ENCODE measurements around the gene ATG101. TPM values are rescaled to one million over a fixed set of nuclear protein-coding genes. Genes with fewer than 3 reads are reported as not detected.

The ATG101 gene
- total and polyA plus RNA-seq, 2 of the 13 experiments (the other 11 are each of a cell fraction or from before 2014, with no cell fraction given) = 58.2 to 67.7 TPM

DNA sequence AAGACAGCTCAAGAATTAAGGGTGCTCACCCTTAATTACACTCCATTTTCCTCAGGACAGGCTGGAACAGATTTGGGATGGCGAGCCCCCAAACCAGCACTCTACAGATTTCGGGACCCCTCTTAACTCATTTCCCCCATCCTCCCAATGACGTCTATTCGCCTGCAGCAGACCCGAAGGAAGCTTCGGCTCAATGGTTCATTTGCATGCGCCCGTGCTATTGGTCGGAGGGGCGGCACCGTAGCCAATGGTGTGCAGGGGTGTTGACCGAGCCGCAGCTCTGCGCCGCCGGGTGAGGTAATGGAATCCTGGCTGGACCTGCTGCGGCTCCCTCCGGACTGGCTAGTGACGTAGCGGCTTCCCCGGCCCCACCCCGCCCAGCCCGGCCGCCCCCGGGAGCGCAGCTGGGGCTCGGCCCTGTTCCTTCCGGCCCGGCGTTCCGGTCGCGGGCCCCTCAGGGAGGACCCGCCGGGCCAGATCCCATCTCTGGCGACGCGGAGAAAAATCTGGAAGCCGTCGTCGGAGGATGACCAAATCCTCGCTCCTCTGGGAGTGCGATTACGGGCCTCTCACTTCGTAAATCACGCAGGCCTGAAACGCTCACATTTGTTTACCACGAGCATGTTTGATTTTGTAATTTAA lies 36.9 kb upstream of the ATG101 start (continued):
- TF ChIP-seq, protein P1, sequence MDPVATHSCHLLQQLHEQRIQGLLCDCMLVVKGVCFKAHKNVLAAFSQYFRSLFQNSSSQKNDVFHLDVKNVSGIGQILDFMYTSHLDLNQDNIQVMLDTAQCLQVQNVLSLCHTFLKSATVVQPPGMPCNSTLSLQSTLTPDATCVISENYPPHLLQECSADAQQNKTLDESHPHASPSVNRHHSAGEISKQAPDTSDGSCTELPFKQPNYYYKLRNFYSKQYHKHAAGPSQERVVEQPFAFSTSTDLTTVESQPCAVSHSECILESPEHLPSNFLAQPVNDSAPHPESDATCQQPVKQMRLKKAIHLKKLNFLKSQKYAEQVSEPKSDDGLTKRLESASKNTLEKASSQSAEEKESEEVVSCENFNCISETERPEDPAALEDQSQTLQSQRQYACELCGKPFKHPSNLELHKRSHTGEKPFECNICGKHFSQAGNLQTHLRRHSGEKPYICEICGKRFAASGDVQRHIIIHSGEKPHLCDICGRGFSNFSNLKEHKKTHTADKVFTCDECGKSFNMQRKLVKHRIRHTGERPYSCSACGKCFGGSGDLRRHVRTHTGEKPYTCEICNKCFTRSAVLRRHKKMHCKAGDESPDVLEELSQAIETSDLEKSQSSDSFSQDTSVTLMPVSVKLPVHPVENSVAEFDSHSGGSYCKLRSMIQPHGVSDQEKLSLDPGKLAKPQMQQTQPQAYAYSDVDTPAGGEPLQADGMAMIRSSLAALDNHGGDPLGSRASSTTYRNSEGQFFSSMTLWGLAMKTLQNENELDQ (CRISPR knock-in tag; IDR thresholded peaks at IDR 0.05; ENCODE audit: borderline replicate concordance) = no peak
- TF ChIP-seq, protein P2, sequence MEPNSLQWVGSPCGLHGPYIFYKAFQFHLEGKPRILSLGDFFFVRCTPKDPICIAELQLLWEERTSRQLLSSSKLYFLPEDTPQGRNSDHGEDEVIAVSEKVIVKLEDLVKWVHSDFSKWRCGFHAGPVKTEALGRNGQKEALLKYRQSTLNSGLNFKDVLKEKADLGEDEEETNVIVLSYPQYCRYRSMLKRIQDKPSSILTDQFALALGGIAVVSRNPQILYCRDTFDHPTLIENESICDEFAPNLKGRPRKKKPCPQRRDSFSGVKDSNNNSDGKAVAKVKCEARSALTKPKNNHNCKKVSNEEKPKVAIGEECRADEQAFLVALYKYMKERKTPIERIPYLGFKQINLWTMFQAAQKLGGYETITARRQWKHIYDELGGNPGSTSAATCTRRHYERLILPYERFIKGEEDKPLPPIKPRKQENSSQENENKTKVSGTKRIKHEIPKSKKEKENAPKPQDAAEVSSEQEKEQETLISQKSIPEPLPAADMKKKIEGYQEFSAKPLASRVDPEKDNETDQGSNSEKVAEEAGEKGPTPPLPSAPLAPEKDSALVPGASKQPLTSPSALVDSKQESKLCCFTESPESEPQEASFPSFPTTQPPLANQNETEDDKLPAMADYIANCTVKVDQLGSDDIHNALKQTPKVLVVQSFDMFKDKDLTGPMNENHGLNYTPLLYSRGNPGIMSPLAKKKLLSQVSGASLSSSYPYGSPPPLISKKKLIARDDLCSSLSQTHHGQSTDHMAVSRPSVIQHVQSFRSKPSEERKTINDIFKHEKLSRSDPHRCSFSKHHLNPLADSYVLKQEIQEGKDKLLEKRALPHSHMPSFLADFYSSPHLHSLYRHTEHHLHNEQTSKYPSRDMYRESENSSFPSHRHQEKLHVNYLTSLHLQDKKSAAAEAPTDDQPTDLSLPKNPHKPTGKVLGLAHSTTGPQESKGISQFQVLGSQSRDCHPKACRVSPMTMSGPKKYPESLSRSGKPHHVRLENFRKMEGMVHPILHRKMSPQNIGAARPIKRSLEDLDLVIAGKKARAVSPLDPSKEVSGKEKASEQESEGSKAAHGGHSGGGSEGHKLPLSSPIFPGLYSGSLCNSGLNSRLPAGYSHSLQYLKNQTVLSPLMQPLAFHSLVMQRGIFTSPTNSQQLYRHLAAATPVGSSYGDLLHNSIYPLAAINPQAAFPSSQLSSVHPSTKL (CRISPR knock-in tag; IDR thresholded peaks at IDR 0.05) = peak; percentile 65
- TF ChIP-seq ONECUT2 (CRISPR knock-in tag; IDR thresholded peaks at IDR 0.05) (0 out of 2 replicates have a peak, but pooled peaks have one; percentile 15), FOXO1 (CRISPR knock-in tag; IDR thresholded peaks at IDR 0.05) (no peak), ZBTB8A (CRISPR knock-in tag; IDR thresholded peaks at IDR 0.05; ENCODE audit: borderline replicate concordance, low read depth) (no peak), ZNF546 (CRISPR knock-in tag; conservative IDR thresholded peaks at IDR 0.05) (no peak), HNF4G (IDR thresholded peaks at IDR 0.05; ENCODE audit: borderline replicate concordance, low read depth, low read length) (no peak), HNF4G (CRISPR knock-in tag; IDR thresholded peaks at IDR 0.05; ENCODE audit: borderline replicate concordance, low read depth) (0 out of 2 replicates have a peak, but pooled peaks have one; percentile 43), ARNTL (CRISPR knock-in tag; IDR thresholded peaks at IDR 0.05) (0 out of 2 replicates have a peak, but pooled peaks have one; percentile 8), KDM6A (CRISPR knock-in tag; IDR thresholded peaks at IDR 0.05; ENCODE audit: low read depth) (no peak), ZNF724P (CRISPR knock-in tag; IDR thresholded peaks at IDR 0.05; ENCODE audit: borderline replicate concordance) (no peak), RNF2 (conservative IDR thresholded peaks at IDR 0.05; ENCODE audit: low read depth) (no peak)
- TF ChIP-seq, protein P3, sequence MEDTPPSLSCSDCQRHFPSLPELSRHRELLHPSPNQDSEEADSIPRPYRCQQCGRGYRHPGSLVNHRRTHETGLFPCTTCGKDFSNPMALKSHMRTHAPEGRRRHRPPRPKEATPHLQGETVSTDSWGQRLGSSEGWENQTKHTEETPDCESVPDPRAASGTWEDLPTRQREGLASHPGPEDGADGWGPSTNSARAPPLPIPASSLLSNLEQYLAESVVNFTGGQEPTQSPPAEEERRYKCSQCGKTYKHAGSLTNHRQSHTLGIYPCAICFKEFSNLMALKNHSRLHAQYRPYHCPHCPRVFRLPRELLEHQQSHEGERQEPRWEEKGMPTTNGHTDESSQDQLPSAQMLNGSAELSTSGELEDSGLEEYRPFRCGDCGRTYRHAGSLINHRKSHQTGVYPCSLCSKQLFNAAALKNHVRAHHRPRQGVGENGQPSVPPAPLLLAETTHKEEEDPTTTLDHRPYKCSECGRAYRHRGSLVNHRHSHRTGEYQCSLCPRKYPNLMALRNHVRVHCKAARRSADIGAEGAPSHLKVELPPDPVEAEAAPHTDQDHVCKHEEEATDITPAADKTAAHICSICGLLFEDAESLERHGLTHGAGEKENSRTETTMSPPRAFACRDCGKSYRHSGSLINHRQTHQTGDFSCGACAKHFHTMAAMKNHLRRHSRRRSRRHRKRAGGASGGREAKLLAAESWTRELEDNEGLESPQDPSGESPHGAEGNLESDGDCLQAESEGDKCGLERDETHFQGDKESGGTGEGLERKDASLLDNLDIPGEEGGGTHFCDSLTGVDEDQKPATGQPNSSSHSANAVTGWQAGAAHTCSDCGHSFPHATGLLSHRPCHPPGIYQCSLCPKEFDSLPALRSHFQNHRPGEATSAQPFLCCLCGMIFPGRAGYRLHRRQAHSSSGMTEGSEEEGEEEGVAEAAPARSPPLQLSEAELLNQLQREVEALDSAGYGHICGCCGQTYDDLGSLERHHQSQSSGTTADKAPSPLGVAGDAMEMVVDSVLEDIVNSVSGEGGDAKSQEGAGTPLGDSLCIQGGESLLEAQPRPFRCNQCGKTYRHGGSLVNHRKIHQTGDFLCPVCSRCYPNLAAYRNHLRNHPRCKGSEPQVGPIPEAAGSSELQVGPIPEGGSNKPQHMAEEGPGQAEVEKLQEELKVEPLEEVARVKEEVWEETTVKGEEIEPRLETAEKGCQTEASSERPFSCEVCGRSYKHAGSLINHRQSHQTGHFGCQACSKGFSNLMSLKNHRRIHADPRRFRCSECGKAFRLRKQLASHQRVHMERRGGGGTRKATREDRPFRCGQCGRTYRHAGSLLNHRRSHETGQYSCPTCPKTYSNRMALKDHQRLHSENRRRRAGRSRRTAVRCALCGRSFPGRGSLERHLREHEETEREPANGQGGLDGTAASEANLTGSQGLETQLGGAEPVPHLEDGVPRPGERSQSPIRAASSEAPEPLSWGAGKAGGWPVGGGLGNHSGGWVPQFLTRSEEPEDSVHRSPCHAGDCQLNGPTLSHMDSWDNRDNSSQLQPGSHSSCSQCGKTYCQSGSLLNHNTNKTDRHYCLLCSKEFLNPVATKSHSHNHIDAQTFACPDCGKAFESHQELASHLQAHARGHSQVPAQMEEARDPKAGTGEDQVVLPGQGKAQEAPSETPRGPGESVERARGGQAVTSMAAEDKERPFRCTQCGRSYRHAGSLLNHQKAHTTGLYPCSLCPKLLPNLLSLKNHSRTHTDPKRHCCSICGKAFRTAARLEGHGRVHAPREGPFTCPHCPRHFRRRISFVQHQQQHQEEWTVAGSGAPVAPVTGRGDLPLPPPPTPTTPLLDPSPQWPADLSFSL (CRISPR knock-in tag; IDR thresholded peaks at IDR 0.05) = no peak
- TF ChIP-seq, protein P4, sequence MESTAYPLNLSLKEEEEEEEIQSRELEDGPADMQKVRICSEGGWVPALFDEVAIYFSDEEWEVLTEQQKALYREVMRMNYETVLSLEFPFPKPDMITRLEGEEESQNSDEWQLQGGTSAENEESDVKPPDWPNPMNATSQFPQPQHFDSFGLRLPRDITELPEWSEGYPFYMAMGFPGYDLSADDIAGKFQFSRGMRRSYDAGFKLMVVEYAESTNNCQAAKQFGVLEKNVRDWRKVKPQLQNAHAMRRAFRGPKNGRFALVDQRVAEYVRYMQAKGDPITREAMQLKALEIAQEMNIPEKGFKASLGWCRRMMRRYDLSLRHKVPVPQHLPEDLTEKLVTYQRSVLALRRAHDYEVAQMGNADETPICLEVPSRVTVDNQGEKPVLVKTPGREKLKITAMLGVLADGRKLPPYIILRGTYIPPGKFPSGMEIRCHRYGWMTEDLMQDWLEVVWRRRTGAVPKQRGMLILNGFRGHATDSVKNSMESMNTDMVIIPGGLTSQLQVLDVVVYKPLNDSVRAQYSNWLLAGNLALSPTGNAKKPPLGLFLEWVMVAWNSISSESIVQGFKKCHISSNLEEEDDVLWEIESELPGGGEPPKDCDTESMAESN (CRISPR knock-in tag; conservative IDR thresholded peaks at IDR 0.05) = no peak

Measured in HepG2 (cell line).